GM19455 (cell line): ENCODE measurements around the gene SMPD3.

ENCODE experiments used
- ATAC-seq: cut with Tn5 transposase; IDR thresholded peaks from one replicate; pipeline ENCODE4 v1.9.1; 2021; ENCODE audit not compliant: unreplicated experiment

Gene SMPD3

GRCh38 chr16:68384288-68385161 is 63.8 kb downstream of the SMPD3 start:
- ATAC-seq = no peak

- ATAC-seq = no peak
Measured at GRCh38 chr16:68383858-68384257, 64.5 kb downstream of the SMPD3 start.

- no peak for ATAC-seq
Measured at GRCh38 chr16:68382296-68382718, 66.0 kb downstream of the SMPD3 start.

- ATAC-seq = no peak
Measured at GRCh38 chr16:68381363-68381724, 67.0 kb downstream of the SMPD3 start.

GRCh38 chr16:68380676-68381362 is 67.5 kb downstream of the SMPD3 start:
- ATAC-seq = no peak

- no peak for ATAC-seq
Measured at GRCh38 chr16:68380348-68380670, 68.0 kb downstream of the SMPD3 start.

- ATAC-seq = no peak
Measured at GRCh38 chr16:68379472-68380347, 68.6 kb downstream of the SMPD3 start.

- no peak for ATAC-seq
Measured at GRCh38 chr16:68378436-68379415, 69.6 kb downstream of the SMPD3 start.

- no peak for ATAC-seq
Measured at GRCh38 chr16:68377667-68378393, 70.5 kb downstream of the SMPD3 start.

- ATAC-seq = no peak
Measured at GRCh38 chr16:68377221-68377620, 71.1 kb downstream of the SMPD3 start.

- no peak for ATAC-seq
Measured at GRCh38 chr16:68376590-68376989, 71.7 kb downstream of the SMPD3 start.

GRCh38 chr16:68375801-68376536 is 72.3 kb downstream of the SMPD3 start:
- no peak for ATAC-seq

GRCh38 chr16:68374961-68375660 is 73.2 kb downstream of the SMPD3 start:
- no peak for ATAC-seq

GRCh38 chr16:68374246-68374805 is 74.0 kb downstream of the SMPD3 start:
- ATAC-seq = no peak

GRCh38 chr16:68373528-68374245 is 74.6 kb downstream of the SMPD3 start:
- ATAC-seq = no peak

- ATAC-seq = no peak
Measured at GRCh38 chr16:68372806-68373205, 75.5 kb downstream of the SMPD3 start.

- ATAC-seq = no peak
Measured at GRCh38 chr16:68372381-68372720, 76.0 kb downstream of the SMPD3 start.
